HepG2 (cell line): ENCODE data around the gene HNRNPA0. TPM values are rescaled to one million over a fixed set of nuclear protein-coding genes. Genes with fewer than 3 reads are reported as not detected.

Experiments used
- ATAC-seq: fragments of 200-7000 bp; cut with Tn5 transposase; 3 replicates; pipeline ENCODE4 v1.9.1; 2020; ENCODE audit warnings: mild to moderate bottlenecking, moderate library complexity
- BruUV-seq: library from RNA; stranded (reverse); fragments of 400-500 nt; replicated peaks from 2 replicates; lab custom pipeline; 2021; lab: Mats Ljungman, UMichigan
- CTCF ChIA-PET: fragments of 300-600 bp; formaldehyde crosslinking; extraction: SDS; loops from one replicate; lab custom pipeline; 2021; ENCODE audit warnings: low total read pairs, inconsistent platforms, low intra/inter-chr PET ratio; lab: Yijun Ruan, JAX
- POLR2A ChIA-PET: fragments of 350-600 bp; sonication (Branson Sonifier 250); formaldehyde crosslinking; loops from one replicate; lab custom pipeline; 2020; ENCODE audit warnings: antibody characterized with exemption, inconsistent platforms; lab: Yijun Ruan, JAX
- DNase-seq: peaks from one replicate; pipeline ENCODE4 v3.0.0-alpha.2; 2015; ENCODE audit warnings: low spot score
- FAIRE-seq: peaks from 3 replicates; lab custom pipeline; 2011; peaks lifted over from hg19 to GRCh38; lab: Jason Lieb, UNC
- H2AFZ ChIP-seq: one replicate; pipeline ENCODE4 v1.6.1; 2011; ENCODE audit warnings: low read length, inconsistent platforms
- H3K27ac ChIP-seq: fragments of 300-600 bp; 3 replicates; pipeline ENCODE4 v1.8.0; 2011; ENCODE audit warnings: mixed run types, mild to moderate bottlenecking, mixed read lengths, low read length, inconsistent platforms; ENCODE audit not compliant: insufficient read depth; ENCODE audit errors: extremely low read length
- H3K27me3 ChIP-seq, 2 experiments: fragments of 200-600 bp in 1 of 2; 2 replicates in 1 of 2; 3 replicates in 1 of 2; pipeline versions ENCODE4 v1.6.0 to v1.8.0; 2011; ENCODE audit warnings: low read length in 2 of 2, mild to moderate bottlenecking in 2 of 2, moderate library complexity in 2 of 2, inconsistent platforms in 1 of 2; ENCODE audit not compliant: insufficient read depth in 2 of 2, control insufficient read depth in 1 of 2
- H3K36me3 ChIP-seq, 2 experiments: fragments of 200-600 bp in 1 of 2; replicated peaks in 1 of 2; 2 replicates in 1 of 2; 3 replicates in 1 of 2; pipeline versions ENCODE4 v1.5.1 to v1.8.0; 2011; ENCODE audit warnings: low read length in 2 of 2, inconsistent platforms in 1 of 2; ENCODE audit not compliant: insufficient read depth in 2 of 2, control insufficient read depth in 1 of 2
- H3K4me1 ChIP-seq: 2 replicates; pipeline ENCODE4 v1.5.1; 2012; ENCODE audit warnings: low read length, inconsistent platforms; ENCODE audit not compliant: insufficient read depth
- H3K4me2 ChIP-seq: 2 replicates; pipeline ENCODE4 v1.6.0; 2011; ENCODE audit warnings: low read depth, low read length, inconsistent platforms
- H3K4me3 ChIP-seq, 3 experiments: fragments of 200-600 bp in 1 of 3; sonication (generic), shearing (Covaris generic) in 1 of 3; replicated peaks in 1 of 3; 2 replicates each; pipeline ENCODE4 v1.5.1; 2011 to 2016; ENCODE audit warnings: low read length in 3 of 3, inconsistent platforms in 2 of 3, low read depth in 2 of 3, mild to moderate bottlenecking in 2 of 3, control low read depth in 1 of 3, mixed read lengths in 1 of 3; ENCODE audit not compliant: insufficient read depth in 1 of 3
- H3K79me2 ChIP-seq: one replicate; pipeline ENCODE4 v1.6.1; 2011; ENCODE audit warnings: low read length, inconsistent platforms; ENCODE audit not compliant: insufficient read depth
- H3K9ac ChIP-seq: 2 replicates; pipeline ENCODE4 v1.6.0; 2011; ENCODE audit warnings: mild to moderate bottlenecking, low read depth, low read length, inconsistent platforms; ENCODE audit not compliant: insufficient read depth
- H3K9me3 ChIP-seq: 2 replicates; pipeline ENCODE4 v1.5.1; 2012; ENCODE audit warnings: mild to moderate bottlenecking, low read length
- H4K20me1 ChIP-seq: 2 replicates; pipeline ENCODE4 v1.6.0; 2011; ENCODE audit warnings: inconsistent platforms, mild to moderate bottlenecking, low read length, moderate library complexity; ENCODE audit not compliant: insufficient read depth
- ARNT2 ChIP-seq: sonication (generic); formaldehyde crosslinking; IDR thresholded peaks from 2 replicates; pipeline ENCODE4 v1.8.0; 2022; ENCODE audit warnings: mild to moderate bottlenecking, low read depth, missing genetic modification reagents, moderate library complexity
- ZNF251 ChIP-seq: sonication (generic); formaldehyde crosslinking; IDR thresholded peaks from 2 replicates; pipeline ENCODE4 v1.9.0; 2021; ENCODE audit warnings: mild to moderate bottlenecking, missing genetic modification reagents
- ZNF292 ChIP-seq: sonication (generic); formaldehyde crosslinking; IDR thresholded peaks from 2 replicates; pipeline ENCODE4 v1.8.1; 2022; ENCODE audit warnings: mild to moderate bottlenecking, low read depth, missing genetic modification reagents, borderline replicate concordance
- ZNF543 ChIP-seq: sonication (generic); formaldehyde crosslinking; IDR thresholded peaks from 2 replicates; pipeline ENCODE4 v1.4.0; 2020; ENCODE audit warnings: mild to moderate bottlenecking, missing genetic modification reagents
- ZNF768 ChIP-seq: sonication (generic); formaldehyde crosslinking; IDR thresholded peaks from 2 replicates; pipeline ENCODE4 v1.4.0; 2020; ENCODE audit warnings: missing genetic modification reagents
- WGBS: methylation state at CpG from one replicate; pipeline ENCODE4 v1.1.6; 2017; ENCODE audit warnings: low lambda C conversion rate; 5-methylcytosine and 5-hydroxymethylcytosine counted together
- in situ Hi-C: cut with HindIII; loops from 2 replicates; pipeline ENCODE4 v1.10.0; 2017; ENCODE audit warnings: low pct_unique_long_range_greater_than_20kb; ENCODE audit not compliant: extremely low pct_ligation_motif_present
- intact Hi-C: fragments of 100-400 bp; cut with micrococcal nuclease; formaldehyde crosslinking; loops from one replicate; pipeline ENCODE4 v1.10.0; 2022; ENCODE audit not compliant: unreplicated experiment
- polyA plus RNA-seq, 8 experiments: library from polyadenylated mRNA; depleted of rRNA in 3 of 8; stranded (reverse) in 7 of 8; unstranded in 1 of 8; fragments of >200 nt; fragmentation: Illumina TruSeq in 4 of 8; extraction: Trizol in 4 of 8; gene quantifications; 2 replicates each; pipeline versions ENCODE4 v1.2.1 to v1.2.3, GENCODE V29; 2011 to 2016; ENCODE audit warnings: low read depth in 4 of 8, missing spikeins in 1 of 8, mixed read lengths in 1 of 8; ENCODE audit not compliant: insufficient read depth in 1 of 8
- total RNA-seq, 5 experiments: library from RNA; depleted of rRNA; stranded (reverse); fragments of >200 nt; fragmentation: Illumina TruSeq; extraction: Trizol; gene quantifications; 2 replicates each; pipeline ENCODE4 v1.2.3, GENCODE V29; 2016; ENCODE audit warnings: low read depth in 1 of 5

Gene HNRNPA0
- total and polyA plus RNA-seq, 2 of the 13 experiments (the other 11 are each of a cell fraction or from before 2014, with no cell fraction given): 9.0 to 12.9 TPM

- Histone ChIP-seq H2AFZ (no peak overlapping the region), H3K27ac (no peak overlapping the region), H3K36me3 (no peaks in the 10 kb centered on the region), H3K9me3 (no peaks in the 10 kb centered on the region), H3K79me2 (no peaks in the 10 kb centered on the region), H3K27me3 (no peaks in the 10 kb centered on the region), H3K4me3 (no peak overlapping the region), H3K4me1 (peaks cover 20% of the 10 kb centered on the region), H4K20me1 (no peaks in the 10 kb centered on the region), H3K9ac (no peak overlapping the region), H3K4me2 (no peak overlapping the region)
- FAIRE-seq (no peak), DNase-seq (no peak), ATAC-seq (no peak)
- no TSS peak for BruUV-seq
- POLR2A ChIA-PET: no interaction called here
- TF ChIP-seq ARNT2 (CRISPR knock-in tag) (no peak), ZNF292 (CRISPR knock-in tag) (no peak)
- intact Hi-C loops: no loop called here
- CTCF ChIA-PET: no interaction called here
- in situ Hi-C loops: no loop called here
- 17% methylated on average over 3 of the region's 3 CpGs for WGBS
Measured at GRCh38 chr5:137796279-137796678, 42.1 kb upstream of the HNRNPA0 start.

GRCh38 chr5:137794863-137795262, 40.7 kb upstream of the HNRNPA0 start:
- WGBS: 6% methylated on average over 4 of the region's 5 CpGs
- ChIA-PET POLR2A (no interaction called here), CTCF (no interaction called here)
- no peaks in the 10 kb centered on the region for H3K27me3 ChIP-seq
- no peaks in the 10 kb centered on the region for H4K20me1 ChIP-seq
- in situ Hi-C loops: no loop called here
- DNase-seq: no peak
- H3K4me3 ChIP-seq: no peak overlapping the region
- no peak overlapping the region for H3K27ac ChIP-seq
- intact Hi-C loops: no loop called here
- no TSS peak for BruUV-seq
- H3K9me3 ChIP-seq: no peaks in the 10 kb centered on the region
- peaks cover 20% of the 10 kb centered on the region for H3K4me1 ChIP-seq
- no peak overlapping the region for H3K4me2 ChIP-seq
- no peaks in the 10 kb centered on the region for H3K36me3 ChIP-seq
- TF ChIP-seq ZNF768: no peak
- no peak for TF ChIP-seq ZNF251
- no peak for TF ChIP-seq ZNF543
- no peaks in the 10 kb centered on the region for H3K79me2 ChIP-seq
- no peak overlapping the region for H2AFZ ChIP-seq
- no peak overlapping the region for H3K9ac ChIP-seq
- no peak for ATAC-seq
- FAIRE-seq: no peak
